PC-3 (cell line): ENCODE data around the gene SPIRE1. TPM values are rescaled to one million over a fixed set of nuclear protein-coding genes. Genes with fewer than 3 reads are reported as not detected.
"Not testable (repeated sequence)": the region's sequence is repeated elsewhere in the genome, so short reads cannot be mapped to it uniquely, and the experiment has no call there.

Experiments
- ATAC-seq: fragments of 200-7000 bp; cut with Tn5 transposase; 2 replicates; pipeline ENCODE4 v1.9.1; 2020; ENCODE audit warnings: mild to moderate bottlenecking, moderate library complexity
- BruUV-seq: library from RNA; stranded (reverse); fragments of 400-500 nt; replicated peaks from 2 replicates; lab custom pipeline; 2021; lab: Mats Ljungman, UMichigan
- CTCF ChIA-PET: fragments of 300-600 bp; sonication (Branson Sonifier 250); formaldehyde crosslinking; loops from one replicate; lab custom pipeline; 2022; ENCODE audit warnings: antibody characterized with exemption; lab: Charles Lee
- POLR2A ChIA-PET: fragments of 300-600 bp; sonication (Branson Sonifier 250); formaldehyde crosslinking; loops from one replicate; lab custom pipeline; 2022; ENCODE audit warnings: antibody characterized with exemption; ENCODE audit not compliant: unreplicated experiment; lab: Charles Lee
- DNase-seq: peaks from one replicate; pipeline ENCODE4 v3.0.0-alpha.2; 2015
- H2AFZ ChIP-seq: fragments of 300-600 bp; sonication (generic); 2 replicates; pipeline ENCODE4 v1.6.0; 2016; ENCODE audit warnings: antibody characterized with exemption, low read length
- H3F3A ChIP-seq: fragments of 300-600 bp; sonication (generic); one replicate; pipeline ENCODE4 v1.6.0; 2017; ENCODE audit warnings: antibody characterized with exemption, low read length, control low read depth, mild to moderate bottlenecking; ENCODE audit not compliant: unreplicated experiment
- H3K27ac ChIP-seq: fragments of 300-600 bp; sonication (generic); 2 replicates; pipeline ENCODE4 v1.5.1; 2016; ENCODE audit warnings: mild to moderate bottlenecking, low read length
- H3K27me3 ChIP-seq: fragments of 300-600 bp; sonication (generic); 2 replicates; pipeline ENCODE4 v1.6.1; 2016; ENCODE audit warnings: low read length, mixed read lengths
- H3K36me3 ChIP-seq: fragments of 300-600 bp; sonication (generic); 2 replicates; pipeline ENCODE4 v1.6.1; 2016; ENCODE audit warnings: low read depth, mixed run types, low read length, mixed read lengths
- H3K4me1 ChIP-seq: fragments of 300-600 bp; sonication (generic); 2 replicates; pipeline ENCODE4 v1.5.1; 2016; ENCODE audit warnings: low read length; ENCODE audit not compliant: insufficient read depth
- H3K4me2 ChIP-seq: fragments of 300-600 bp; sonication (generic); 2 replicates; pipeline ENCODE4 v1.6.0; 2016; ENCODE audit warnings: low read length
- H3K4me3 ChIP-seq: fragments of 300-600 bp; sonication (generic); 2 replicates; pipeline ENCODE4 v1.5.1; 2016; ENCODE audit warnings: mild to moderate bottlenecking, low read length, mixed read lengths
- H3K79me2 ChIP-seq: fragments of 300-600 bp; sonication (generic); 2 replicates; pipeline ENCODE4 v1.6.1; 2017; ENCODE audit warnings: low read length, mixed read lengths
- H3K9ac ChIP-seq: fragments of 300-600 bp; sonication (generic); 2 replicates; pipeline ENCODE4 v1.6.0; 2016; ENCODE audit warnings: mild to moderate bottlenecking, low read length
- H3K9me2 ChIP-seq: fragments of 300-600 bp; sonication (generic); replicated peaks from 2 replicates; pipeline ENCODE4 v1.6.1; 2016; ENCODE audit warnings: mixed run types, low read length, mixed read lengths
- H3K9me3 ChIP-seq: fragments of 300-600 bp; sonication (generic); 2 replicates; pipeline ENCODE4 v1.6.1; 2016; ENCODE audit warnings: low read length, mixed read lengths
- H4K20me1 ChIP-seq: fragments of 300-600 bp; sonication (generic); 2 replicates; pipeline ENCODE4 v1.6.1; 2016; ENCODE audit warnings: low read length, mixed read lengths
- EZH2 ChIP-seq: fragments of 300-600 bp; sonication (generic); IDR thresholded peaks from one replicate; pipeline ENCODE4 v1.6.1; 2017; ENCODE audit warnings: antibody characterized with exemption, mild to moderate bottlenecking, low read length; ENCODE audit not compliant: unreplicated experiment
- EZH2phosphoT487 ChIP-seq: fragments of 300-600 bp; sonication (generic); IDR thresholded peaks from 2 replicates; pipeline ENCODE4 v1.6.1; 2018; ENCODE audit warnings: mild to moderate bottlenecking, antibody characterized with exemption, low read length, borderline replicate concordance
- intact Hi-C: fragments of 100-400 bp; cut with micrococcal nuclease; formaldehyde crosslinking; loops from 2 replicates; pipeline ENCODE4 v1.9.0; 2023
- total RNA-seq: library from RNA; depleted of rRNA; stranded (reverse); fragments of >200 nt; gene quantifications from 2 replicates; pipeline ENCODE4 v1.2.3, GENCODE V29; 2014
- TF ChIP-seq, protein P1 (sequence below): fragments of 300-600 bp; sonication (generic); conservative IDR thresholded peaks from 2 replicates; pipeline ENCODE4 v1.5.1; 2017; ENCODE audit warnings: antibody characterized with exemption, low read depth, mild to moderate bottlenecking, low read length

SPIRE1 gene
- total RNA-seq, 1 experiment from 2014 or later, result 32.4 TPM

DNA sequence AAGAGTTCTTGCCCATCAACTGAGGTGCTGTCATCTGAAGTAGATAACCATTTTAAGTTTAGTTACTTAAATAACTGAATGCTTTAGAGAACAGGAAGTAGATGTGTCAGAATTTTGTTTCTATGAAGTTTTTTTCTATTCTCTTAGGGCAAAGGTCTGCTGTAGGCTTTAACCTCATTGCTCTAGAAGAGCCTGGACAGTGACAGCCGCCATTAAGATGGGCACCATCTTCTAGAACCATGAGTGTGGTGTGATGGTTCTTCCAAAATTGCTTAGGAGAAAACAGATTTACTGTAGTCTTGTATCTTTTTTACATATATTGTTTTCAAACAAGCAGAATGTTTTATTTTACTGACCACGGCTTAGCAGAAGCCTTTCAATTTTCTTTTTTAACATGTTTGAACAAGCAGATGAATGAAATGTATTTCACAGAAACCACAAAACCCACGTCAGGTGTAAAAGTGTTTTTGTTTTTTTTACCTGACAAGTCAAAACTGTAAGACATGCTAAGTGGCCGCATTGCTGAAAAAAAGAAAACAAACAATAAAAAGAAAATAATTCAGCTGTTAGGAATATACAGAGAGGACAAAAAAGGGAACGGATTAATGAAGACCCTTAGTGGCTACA lies 172.3 kb downstream of the SPIRE1 start:
- H4K20me1 ChIP-seq, result no peaks in the 10 kb centered on the region
- no peaks in the 10 kb centered on the region for H3K27me3 ChIP-seq
- CTCF ChIA-PET, result no interaction called here
- no peaks in the 10 kb centered on the region for H3F3A ChIP-seq
- H3K9me2 ChIP-seq, result no peaks in the 10 kb centered on the region
- no TSS peak for BruUV-seq
- ATAC-seq (no peak), DNase-seq (no peak)
- no peak overlapping the region for H2AFZ ChIP-seq
- H3K4me2 ChIP-seq, result no peak overlapping the region
- POLR2A ChIA-PET, result interaction anchor here (0.7 kb wide), 1 partner anchor 37 kb away, joined by 9 read pairs; no protein-coding TSS in a partner anchor
- H3K79me2 ChIP-seq, result no peaks in the 10 kb centered on the region
- H3K9ac ChIP-seq, result no peak overlapping the region
- no peaks in the 10 kb centered on the region for H3K4me1 ChIP-seq
- H3K4me3 ChIP-seq, result no peak overlapping the region
- H3K9me3 ChIP-seq, result no peaks in the 10 kb centered on the region
- intact Hi-C loops, result no loop called here
- TF ChIP-seq, protein P1, sequence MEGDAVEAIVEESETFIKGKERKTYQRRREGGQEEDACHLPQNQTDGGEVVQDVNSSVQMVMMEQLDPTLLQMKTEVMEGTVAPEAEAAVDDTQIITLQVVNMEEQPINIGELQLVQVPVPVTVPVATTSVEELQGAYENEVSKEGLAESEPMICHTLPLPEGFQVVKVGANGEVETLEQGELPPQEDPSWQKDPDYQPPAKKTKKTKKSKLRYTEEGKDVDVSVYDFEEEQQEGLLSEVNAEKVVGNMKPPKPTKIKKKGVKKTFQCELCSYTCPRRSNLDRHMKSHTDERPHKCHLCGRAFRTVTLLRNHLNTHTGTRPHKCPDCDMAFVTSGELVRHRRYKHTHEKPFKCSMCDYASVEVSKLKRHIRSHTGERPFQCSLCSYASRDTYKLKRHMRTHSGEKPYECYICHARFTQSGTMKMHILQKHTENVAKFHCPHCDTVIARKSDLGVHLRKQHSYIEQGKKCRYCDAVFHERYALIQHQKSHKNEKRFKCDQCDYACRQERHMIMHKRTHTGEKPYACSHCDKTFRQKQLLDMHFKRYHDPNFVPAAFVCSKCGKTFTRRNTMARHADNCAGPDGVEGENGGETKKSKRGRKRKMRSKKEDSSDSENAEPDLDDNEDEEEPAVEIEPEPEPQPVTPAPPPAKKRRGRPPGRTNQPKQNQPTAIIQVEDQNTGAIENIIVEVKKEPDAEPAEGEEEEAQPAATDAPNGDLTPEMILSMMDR, result no peak
- no peak for TF ChIP-seq EZH2phosphoT487
- H3K36me3 ChIP-seq, result no peaks in the 10 kb centered on the region
- H3K27ac ChIP-seq, result no peak overlapping the region

GRCh38 chr18:12481915-12482314 lies 176.0 kb downstream of the SPIRE1 start:
- H3K4me2 ChIP-seq, H3F3A ChIP-seq, H3K36me3 ChIP-seq, BruUV-seq, H3K9me3 ChIP-seq, DNase-seq, H3K27me3 ChIP-seq, H2AFZ ChIP-seq, H3K4me1 ChIP-seq, ATAC-seq, H3K27ac ChIP-seq, H3K79me2 ChIP-seq, H4K20me1 ChIP-seq, POLR2A ChIA-PET, H3K9ac ChIP-seq, intact Hi-C loops, H3K9me2 ChIP-seq, H3K4me3 ChIP-seq: not testable (repeated sequence)
- CTCF ChIA-PET, result interaction anchor here (0.6 kb wide), 1 partner anchor 50 kb away, joined by 4 read pairs; no protein-coding TSS in a partner anchor

DNA sequence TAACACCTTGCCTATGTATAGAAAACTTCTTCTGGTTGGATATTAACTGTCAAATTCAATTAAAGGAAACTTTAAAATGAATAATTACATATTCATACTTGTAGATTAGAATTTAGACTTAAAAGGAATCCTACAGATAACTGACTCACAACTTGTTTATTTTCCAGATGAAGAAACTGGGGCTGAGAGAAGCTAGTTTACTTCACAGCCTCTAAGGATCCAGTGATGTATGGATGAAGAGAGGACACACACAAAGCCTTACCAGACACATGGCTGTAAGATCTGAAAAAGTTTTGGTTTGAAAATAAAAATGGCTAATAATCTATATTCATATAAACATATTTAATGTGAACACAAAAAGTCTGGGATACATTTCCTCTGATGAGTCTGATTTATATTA lies 177.9 kb downstream of the SPIRE1 start:
- 0 out of 2 replicates have a peak, but pooled peaks cover 7% of the 10 kb centered on the region for H3K36me3 ChIP-seq
- no peak for DNase-seq
- ATAC-seq, result no peak
- H3K27me3 ChIP-seq, result no peaks in the 10 kb centered on the region
- no peaks in the 10 kb centered on the region for H3K79me2 ChIP-seq
- H3F3A ChIP-seq, result peaks cover 6% of the 10 kb centered on the region
- H3K9me3 ChIP-seq, result no peaks in the 10 kb centered on the region
- ChIA-PET POLR2A (no interaction called here), CTCF (no interaction called here)
- no peaks in the 10 kb centered on the region for H3K9me2 ChIP-seq
- H4K20me1 ChIP-seq, result no peaks in the 10 kb centered on the region
- TF ChIP-seq, protein P1, result no peak
- TF ChIP-seq EZH2, result no peak
- no peak for TF ChIP-seq EZH2phosphoT487
- no TSS peak for BruUV-seq
- no peak overlapping the region for H3K4me2 ChIP-seq
- H2AFZ ChIP-seq, result no peak overlapping the region
- no peak overlapping the region for H3K27ac ChIP-seq
- H3K4me1 ChIP-seq, result no peaks in the 10 kb centered on the region
- intact Hi-C loops, result loop anchor here (5.0 kb wide), 1 partner anchor 177 kb away; the partner anchor contains the start of gene SPIRE1
- H3K9ac ChIP-seq, result no peak overlapping the region
- H3K4me3 ChIP-seq, result no peak overlapping the region
